Ascending aorta (tissue), 2 donors: ENCODE data around the gene SCGB2B2. TPM values are rescaled to one million over a fixed set of nuclear protein-coding genes. Genes with fewer than 3 reads are reported as not detected.

Source experiments
- DNase-seq, 2 donors: peaks; one replicate each; pipeline ENCODE4 v3.0.0-alpha.2; 2019; ENCODE audit warnings: low spot score in 2 of 2
- H3K27ac ChIP-seq, 2 donors: fragments of 200-600 bp; sonication (generic); one replicate each; pipeline ENCODE4 v1.5.1; 2016 to 2017; ENCODE audit warnings: mild to moderate bottlenecking in 1 of 2
- H3K27me3 ChIP-seq: fragments of 200-600 bp; sonication (generic); one replicate; pipeline ENCODE4 v1.5.1; 2017
- H3K36me3 ChIP-seq, 2 donors: fragments of 200-600 bp; sonication (generic); one replicate each; pipeline ENCODE4 v1.5.1; 2016
- H3K4me1 ChIP-seq, 2 donors: fragments of 200-600 bp; sonication (generic); one replicate each; pipeline ENCODE4 v1.5.1; 2016 to 2017; ENCODE audit warnings: mild to moderate bottlenecking in 1 of 2
- H3K4me3 ChIP-seq, 2 donors: fragments of 200-600 bp; sonication (generic); one replicate each; pipeline ENCODE4 v1.5.1; 2016 to 2017; ENCODE audit warnings: mild to moderate bottlenecking in 1 of 2
- H3K9me3 ChIP-seq, 2 donors: fragments of 200-600 bp; sonication (generic); one replicate each; pipeline ENCODE4 v1.5.1; 2016
- intact Hi-C: fragments of 100-400 bp; cut with DNase I; formaldehyde crosslinking; loops from one replicate; pipeline ENCODE4 v1.15.1; 2023
- total RNA-seq: library from RNA; depleted of rRNA; stranded (reverse); fragments of >200 nt; gene quantifications from one replicate; pipeline ENCODE4 v1.1.0, GENCODE V29; 2016
- TF ChIP-seq, protein P1 (sequence below), 3 experiments: fragments of 200-600 bp in 2 of 3; fragments of 450-650 bp in 1 of 3; sonication (generic) in 2 of 3; IDR thresholded peaks; one replicate each; pipeline ENCODE4 v1.5.1; 2016 to 2019; ENCODE audit warnings: antibody characterized with exemption in 3 of 3, mild to moderate bottlenecking in 1 of 3, moderate library complexity in 1 of 3

Gene SCGB2B2, protein sequence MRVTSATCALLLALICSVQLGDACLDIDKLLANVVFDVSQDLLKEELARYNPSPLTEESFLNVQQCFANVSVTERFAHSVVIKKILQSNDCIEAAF
- total RNA-seq = not detected

DNA sequence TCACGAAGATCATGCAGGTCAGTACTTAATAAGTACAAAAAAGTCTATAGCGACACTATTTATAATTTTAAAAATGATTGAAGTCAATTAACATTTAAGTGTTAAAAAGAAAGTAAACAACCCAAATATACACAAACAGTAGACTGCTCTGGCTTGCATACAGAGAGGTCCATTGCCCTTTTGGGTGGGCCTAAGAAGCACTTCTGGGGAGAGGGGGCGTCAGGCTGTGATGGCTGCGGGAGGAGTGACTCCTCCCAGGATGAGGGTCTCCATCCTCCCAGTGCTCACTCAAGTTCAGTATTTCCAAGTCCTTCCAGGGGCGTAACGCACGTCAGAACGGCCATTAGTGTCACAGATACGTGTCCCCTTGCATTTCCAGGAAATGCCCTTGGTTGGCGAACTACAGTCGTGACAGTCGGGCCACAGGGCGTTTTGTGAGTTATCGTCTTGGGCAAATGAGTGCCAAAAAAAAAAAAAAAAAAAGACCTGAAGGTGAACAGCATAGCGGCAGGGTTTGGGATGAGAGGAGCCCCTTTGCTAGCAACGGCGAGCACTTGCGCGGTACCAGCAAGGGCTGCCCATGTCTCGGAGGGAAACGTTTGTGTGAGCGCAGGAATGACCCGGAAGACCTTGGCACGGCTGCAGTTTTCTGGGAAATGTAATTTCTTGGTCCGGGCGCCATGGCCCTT is at the start of gene SCGB2B2:
SCGB2B2 (minus strand) TSS at position 463 of the 689 bp plus-strand sequence. CDS start 82,596 bp downstream, outside the sequence.
- TF ChIP-seq, protein P1, sequence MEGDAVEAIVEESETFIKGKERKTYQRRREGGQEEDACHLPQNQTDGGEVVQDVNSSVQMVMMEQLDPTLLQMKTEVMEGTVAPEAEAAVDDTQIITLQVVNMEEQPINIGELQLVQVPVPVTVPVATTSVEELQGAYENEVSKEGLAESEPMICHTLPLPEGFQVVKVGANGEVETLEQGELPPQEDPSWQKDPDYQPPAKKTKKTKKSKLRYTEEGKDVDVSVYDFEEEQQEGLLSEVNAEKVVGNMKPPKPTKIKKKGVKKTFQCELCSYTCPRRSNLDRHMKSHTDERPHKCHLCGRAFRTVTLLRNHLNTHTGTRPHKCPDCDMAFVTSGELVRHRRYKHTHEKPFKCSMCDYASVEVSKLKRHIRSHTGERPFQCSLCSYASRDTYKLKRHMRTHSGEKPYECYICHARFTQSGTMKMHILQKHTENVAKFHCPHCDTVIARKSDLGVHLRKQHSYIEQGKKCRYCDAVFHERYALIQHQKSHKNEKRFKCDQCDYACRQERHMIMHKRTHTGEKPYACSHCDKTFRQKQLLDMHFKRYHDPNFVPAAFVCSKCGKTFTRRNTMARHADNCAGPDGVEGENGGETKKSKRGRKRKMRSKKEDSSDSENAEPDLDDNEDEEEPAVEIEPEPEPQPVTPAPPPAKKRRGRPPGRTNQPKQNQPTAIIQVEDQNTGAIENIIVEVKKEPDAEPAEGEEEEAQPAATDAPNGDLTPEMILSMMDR (IDR thresholded peaks at IDR 0.05) = no peak
- peak; percentile 21 to 77 for DNase-seq
- H3K4me1 ChIP-seq = peaks cover 0 to 9% of the 10 kb centered on the region in 2 donors
- H3K9me3 ChIP-seq = peaks cover 16 to 27% of the 10 kb centered on the region in 2 donors
- no peaks in the 10 kb centered on the region for H3K27me3 ChIP-seq
- peak within 1 kb of the TSS; percentile 99 for H3K27ac ChIP-seq
- H3K36me3 ChIP-seq = peaks cover 20 to 32% of the 10 kb centered on the region in 2 donors
- intact Hi-C loops = loop anchor here (1.0 to 10.0 kb wide), 4 partner anchors 57 to 968 kb away; partner anchors contain the start of genes COX6B1, ETV2, TMEM147 and ZNF181
- H3K4me3 ChIP-seq = peak within 1 kb of the TSS; percentile 83 to 85

DNA sequence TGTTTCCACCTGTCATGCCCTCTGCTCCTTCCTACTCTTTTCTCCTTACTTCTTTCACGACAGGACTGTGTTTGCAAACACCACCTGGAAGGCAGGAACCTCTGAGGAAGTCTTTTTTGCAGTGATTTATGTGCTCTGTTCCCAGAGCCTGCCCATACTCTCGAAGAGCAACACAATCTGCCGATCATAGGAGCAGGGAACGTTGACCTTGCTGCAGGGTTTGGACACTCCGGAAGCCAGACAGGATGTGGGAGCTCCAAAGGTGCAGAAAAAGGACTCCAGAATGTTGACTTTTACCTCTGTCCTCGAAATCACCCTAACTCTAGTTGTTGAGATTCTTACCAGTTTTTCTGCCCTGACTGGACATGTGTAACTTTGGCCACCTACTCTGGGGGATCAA is 48.4 kb upstream of the SCGB2B2 start:
- TF ChIP-seq, protein P1 (IDR thresholded peaks at IDR 0.05) = no peak

GRCh38 chr19:34722353-34722752 is 45.4 kb upstream of the SCGB2B2 start:
- Histone ChIP-seq H3K36me3 (no peaks in the 10 kb centered on the region), H3K9me3 (no peaks in the 10 kb centered on the region), H3K4me1 (no peaks in the 10 kb centered on the region), H3K27me3 (no peaks in the 10 kb centered on the region), H3K27ac (no peak overlapping the region), H3K4me3 (no peak overlapping the region)
- no peak for DNase-seq
- intact Hi-C loops = no loop called here
- TF ChIP-seq, protein P1 (IDR thresholded peaks at IDR 0.05) = no peak

More for the DNA sequence above, 48.4 kb upstream of the SCGB2B2 start:
- H3K27me3 ChIP-seq = no peaks in the 10 kb centered on the region
- intact Hi-C loops = no loop called here
- H3K4me3 ChIP-seq = no peak overlapping the region
- no peaks in the 10 kb centered on the region for H3K36me3 ChIP-seq
- H3K4me1 ChIP-seq = no peaks in the 10 kb centered on the region
- H3K27ac ChIP-seq = no peak overlapping the region
- DNase-seq = no peak
- no peaks in the 10 kb centered on the region for H3K9me3 ChIP-seq

GRCh38 chr19:34715357-34715756 is 38.4 kb upstream of the SCGB2B2 start:
- Histone ChIP-seq H3K4me3 (no peak overlapping the region), H3K27me3 (no peaks in the 10 kb centered on the region), H3K36me3 (no peaks in the 10 kb centered on the region), H3K9me3 (no peaks in the 10 kb centered on the region), H3K27ac (no peak overlapping the region), H3K4me1 (no peaks in the 10 kb centered on the region)
- TF ChIP-seq, protein P1 (IDR thresholded peaks at IDR 0.05) = no peak
- DNase-seq = no peak
- intact Hi-C loops = no loop called here

DNA sequence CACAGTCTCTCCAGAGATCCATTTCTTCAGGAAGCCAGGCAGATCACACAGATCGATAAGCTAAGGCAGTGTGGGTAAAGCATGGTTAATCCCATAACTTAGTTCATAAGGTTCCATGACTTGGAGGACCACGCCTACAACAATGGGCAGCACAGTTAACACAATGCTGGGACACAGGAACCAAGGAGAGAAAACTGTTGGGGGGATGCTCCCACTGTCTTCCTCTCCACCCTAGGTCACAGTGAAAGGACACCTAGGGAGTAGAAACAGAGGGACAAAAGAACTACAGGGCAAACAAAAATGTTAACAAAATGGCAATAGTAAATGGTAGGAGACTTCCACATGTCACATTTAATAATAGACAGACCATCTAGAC is 36.3 kb upstream of the SCGB2B2 start:
- intact Hi-C loops = no loop called here
- Histone ChIP-seq H3K36me3 (no peaks in the 10 kb centered on the region), H3K27ac (no peak overlapping the region), H3K4me3 (no peak overlapping the region), H3K4me1 (no peaks in the 10 kb centered on the region), H3K9me3 (no peaks in the 10 kb centered on the region), H3K27me3 (no peaks in the 10 kb centered on the region)
- DNase-seq = no peak
- TF ChIP-seq, protein P1 (IDR thresholded peaks at IDR 0.05) = no peak
